Kidney epithelial cell (primary cell): ENCODE results near the gene HS1BP3. TPM values are rescaled to one million over a fixed set of nuclear protein-coding genes. Genes with fewer than 3 reads are reported as not detected.

Source experiments
- DNase-seq: peaks from one replicate; pipeline ENCODE4 v3.0.0-alpha.2; 2010; ENCODE audit warnings: low read depth
- H3K27me3 ChIP-seq: 2 replicates; pipeline ENCODE4 v1.6.0; 2011; ENCODE audit warnings: low read length; ENCODE audit not compliant: control insufficient read depth, insufficient read depth
- H3K36me3 ChIP-seq: 2 replicates; pipeline ENCODE4 v1.5.1; 2011; ENCODE audit warnings: low read length; ENCODE audit not compliant: control insufficient read depth, insufficient read depth
- H3K4me3 ChIP-seq: 2 replicates; pipeline ENCODE4 v1.5.1; 2011; ENCODE audit warnings: low read depth, mild to moderate bottlenecking, control low read depth, low read length
- total RNA-seq: library from RNA; depleted of rRNA; stranded (reverse); fragments of >200 nt; gene quantifications from 2 replicates; pipeline ENCODE4 v1.2.3, GENCODE V29; 2015
- TF ChIP-seq, protein P1 (sequence below): IDR thresholded peaks from 2 replicates; pipeline ENCODE4 v1.5.1; 2011; ENCODE audit warnings: mild to moderate bottlenecking, moderate library complexity, low read length, control low read depth, inconsistent platforms; ENCODE audit not compliant: insufficient read depth, poor library complexity, severe bottlenecking

HS1BP3 gene
- total RNA-seq, 1 donor from 2014 or later = 42.4 TPM

GRCh38 chr2:20609349-20609994, 41.4 kb downstream of the HS1BP3 start:
- Histone ChIP-seq H3K4me3 (no peak overlapping the region), H3K36me3 (no peaks in the 10 kb centered on the region), H3K27me3 (no peaks in the 10 kb centered on the region)
- no peak for DNase-seq
- TF ChIP-seq, protein P1, sequence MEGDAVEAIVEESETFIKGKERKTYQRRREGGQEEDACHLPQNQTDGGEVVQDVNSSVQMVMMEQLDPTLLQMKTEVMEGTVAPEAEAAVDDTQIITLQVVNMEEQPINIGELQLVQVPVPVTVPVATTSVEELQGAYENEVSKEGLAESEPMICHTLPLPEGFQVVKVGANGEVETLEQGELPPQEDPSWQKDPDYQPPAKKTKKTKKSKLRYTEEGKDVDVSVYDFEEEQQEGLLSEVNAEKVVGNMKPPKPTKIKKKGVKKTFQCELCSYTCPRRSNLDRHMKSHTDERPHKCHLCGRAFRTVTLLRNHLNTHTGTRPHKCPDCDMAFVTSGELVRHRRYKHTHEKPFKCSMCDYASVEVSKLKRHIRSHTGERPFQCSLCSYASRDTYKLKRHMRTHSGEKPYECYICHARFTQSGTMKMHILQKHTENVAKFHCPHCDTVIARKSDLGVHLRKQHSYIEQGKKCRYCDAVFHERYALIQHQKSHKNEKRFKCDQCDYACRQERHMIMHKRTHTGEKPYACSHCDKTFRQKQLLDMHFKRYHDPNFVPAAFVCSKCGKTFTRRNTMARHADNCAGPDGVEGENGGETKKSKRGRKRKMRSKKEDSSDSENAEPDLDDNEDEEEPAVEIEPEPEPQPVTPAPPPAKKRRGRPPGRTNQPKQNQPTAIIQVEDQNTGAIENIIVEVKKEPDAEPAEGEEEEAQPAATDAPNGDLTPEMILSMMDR = no peak

- H3K36me3 ChIP-seq = no peaks in the 10 kb centered on the region
- no peak for DNase-seq
- H3K4me3 ChIP-seq = no peak overlapping the region
- TF ChIP-seq, protein P1 = no peak
- no peaks in the 10 kb centered on the region for H3K27me3 ChIP-seq
Measured at GRCh38 chr2:20608666-20609348, 42.1 kb downstream of the HS1BP3 start.

GRCh38 chr2:20607446-20607845, 43.5 kb downstream of the HS1BP3 start:
- TF ChIP-seq, protein P1 = no peak
- DNase-seq = no peak
- no peaks in the 10 kb centered on the region for H3K27me3 ChIP-seq
- no peaks in the 10 kb centered on the region for H3K36me3 ChIP-seq
- no peak overlapping the region for H3K4me3 ChIP-seq

DNA sequence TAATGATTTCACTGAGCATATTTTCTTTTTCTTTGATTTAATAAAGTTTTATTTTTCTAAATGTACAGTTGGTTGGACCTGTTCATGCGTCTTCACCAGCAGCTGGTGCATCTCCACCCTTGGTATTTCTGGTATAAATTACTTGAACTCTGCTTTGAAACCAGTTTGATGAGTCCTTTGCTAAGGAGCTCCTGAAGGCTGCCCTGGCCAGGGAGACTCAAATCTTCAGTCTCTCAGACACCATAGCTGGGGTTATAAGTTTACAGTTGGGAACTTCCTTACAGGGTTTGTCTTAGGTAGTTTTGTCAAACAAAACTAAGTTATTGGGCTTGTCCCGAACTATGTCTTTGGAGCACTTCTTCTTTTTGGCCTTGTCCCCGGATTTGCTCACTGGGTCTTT, 44.7 kb downstream of the HS1BP3 start:
- no peak for DNase-seq
- TF ChIP-seq, protein P1 = no peak
- Histone ChIP-seq H3K36me3 (no peaks in the 10 kb centered on the region), H3K27me3 (no peaks in the 10 kb centered on the region), H3K4me3 (no peak overlapping the region)

DNA sequence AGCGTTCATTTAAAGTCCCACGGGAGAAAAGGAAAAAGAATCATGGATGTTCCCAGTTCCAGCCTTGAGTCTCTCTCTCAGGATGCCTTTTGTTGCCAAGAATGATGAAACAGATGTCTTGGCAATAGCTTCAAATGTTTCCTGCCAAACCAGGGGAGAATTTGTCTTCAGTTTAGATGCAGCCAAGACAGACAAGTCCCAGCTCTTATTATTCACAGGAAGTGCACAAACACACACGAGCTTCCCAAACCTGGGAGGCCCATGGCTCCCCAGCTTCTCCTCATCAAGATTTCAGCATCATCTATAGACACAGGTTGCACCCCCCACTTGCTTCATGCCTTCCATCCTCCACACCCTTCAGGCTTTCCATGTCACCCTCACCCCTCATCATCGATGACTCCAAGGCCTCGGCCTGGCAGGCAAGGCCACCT, 45.9 kb downstream of the HS1BP3 start:
- Histone ChIP-seq H3K27me3 (no peaks in the 10 kb centered on the region), H3K4me3 (no peak overlapping the region), H3K36me3 (no peaks in the 10 kb centered on the region)
- TF ChIP-seq, protein P1 = no peak
- DNase-seq = no peak

GRCh38 chr2:20604401-20604911, 46.4 kb downstream of the HS1BP3 start:
- Histone ChIP-seq H3K27me3 (no peaks in the 10 kb centered on the region), H3K4me3 (no peak overlapping the region), H3K36me3 (no peaks in the 10 kb centered on the region)
- DNase-seq = no peak
- TF ChIP-seq, protein P1 = no peak
